CD14-positive monocyte (primary cell): ENCODE data around the gene PLEKHA8. TPM values are rescaled to one million over a fixed set of nuclear protein-coding genes. Genes with fewer than 3 reads are reported as not detected.
"Not testable (repeated sequence)": the region's sequence is repeated elsewhere in the genome, so short reads cannot be mapped to it uniquely, and the experiment has no call there.

ENCODE experiments used
- DNase-seq, 3 donors: peaks; one replicate each; pipeline ENCODE4 v3.0.0-alpha.2; 2011 to 2022
- H2AFZ ChIP-seq: 2 replicates; pipeline ENCODE4 v1.6.0; 2012; ENCODE audit warnings: mild to moderate bottlenecking, low read depth, low read length, inconsistent platforms; ENCODE audit not compliant: insufficient read depth, poor library complexity, severe bottlenecking
- H3K27ac ChIP-seq, 2 donors: 1 replicate in 1 of 2; 2 replicates in 1 of 2; pipeline ENCODE4 v1.5.1; 2012 to 2013; ENCODE audit warnings: low read length in 2 of 2, control low read depth in 1 of 2, inconsistent platforms in 1 of 2, low read depth in 1 of 2, mild to moderate bottlenecking in 1 of 2
- H3K27me3 ChIP-seq, 2 donors: one replicate each; pipeline versions ENCODE4 v1.6.0 to v1.6.1; 2011 to 2013; ENCODE audit warnings: low read length in 2 of 2; ENCODE audit not compliant: control insufficient read depth in 2 of 2, insufficient read depth in 2 of 2
- H3K36me3 ChIP-seq, 2 donors: replicated peaks in 1 of 2; 1 replicate in 1 of 2; 2 replicates in 1 of 2; pipeline versions ENCODE4 v1.5.1 to v1.6.1; 2012 to 2013; ENCODE audit warnings: low read length in 2 of 2, control low read depth in 1 of 2, inconsistent platforms in 1 of 2, mild to moderate bottlenecking in 1 of 2; ENCODE audit not compliant: insufficient read depth in 2 of 2, control insufficient read depth in 1 of 2
- H3K4me1 ChIP-seq, 2 donors: 1 replicate in 1 of 2; 2 replicates in 1 of 2; pipeline versions ENCODE4 v1.5.1 to v1.6.1; 2012 to 2013; ENCODE audit warnings: low read length in 2 of 2, control low read depth in 1 of 2, inconsistent platforms in 1 of 2, mild to moderate bottlenecking in 1 of 2, moderate library complexity in 1 of 2; ENCODE audit not compliant: insufficient read depth in 2 of 2, control insufficient read depth in 1 of 2
- H3K4me2 ChIP-seq: replicated peaks from 2 replicates; pipeline ENCODE3; 2012; ENCODE audit warnings: low read length, moderate library complexity, mild to moderate bottlenecking; ENCODE audit not compliant: poor library complexity, severe bottlenecking; ENCODE audit errors: extremely low read depth
- H3K4me3 ChIP-seq, 3 experiments: fragments of 200-600 bp in 1 of 3; sonication (generic) in 1 of 3; replicated peaks in 1 of 3; 1 replicate in 2 of 3; 2 replicates in 1 of 3; pipeline ENCODE4 v1.5.1; 2011 to 2013; ENCODE audit warnings: low read length in 3 of 3, mild to moderate bottlenecking in 3 of 3, control low read depth in 2 of 3, low read depth in 2 of 3, inconsistent platforms in 1 of 3, moderate library complexity in 1 of 3
- H3K79me2 ChIP-seq: 2 replicates; pipeline ENCODE4 v1.6.0; 2012; ENCODE audit warnings: mild to moderate bottlenecking, control low read depth, inconsistent platforms, low read length, moderate library complexity; ENCODE audit not compliant: insufficient read depth
- H3K9ac ChIP-seq: 2 replicates; pipeline ENCODE4 v1.6.0; 2017; ENCODE audit warnings: low read length, mild to moderate bottlenecking; ENCODE audit not compliant: insufficient read depth, poor library complexity, severe bottlenecking
- H3K9me3 ChIP-seq, 2 donors: replicated peaks in 1 of 2; 1 replicate in 1 of 2; 2 replicates in 1 of 2; pipeline versions ENCODE4 v1.5.1 to v1.6.1; 2012 to 2013; ENCODE audit warnings: low read length in 2 of 2, control low read depth in 1 of 2; ENCODE audit not compliant: control insufficient read depth in 1 of 2, insufficient read depth in 1 of 2
- H4K20me1 ChIP-seq: 2 replicates; pipeline ENCODE4 v1.6.0; 2012; ENCODE audit warnings: mild to moderate bottlenecking, low read length, control low read depth, moderate library complexity; ENCODE audit not compliant: insufficient read depth
- H3K27ac Mint-ChIP-seq, 7 donors: one replicate each; pipeline ENCODE4 v1.8.0; 2020; ENCODE audit warnings: mild to moderate bottlenecking in 7 of 7, mixed read lengths in 7 of 7, moderate library complexity in 6 of 7, inconsistent platforms in 2 of 7
- H3K27me3 Mint-ChIP-seq, 3 donors: one replicate each; pipeline ENCODE4 v1.8.0; 2021 to 2022; ENCODE audit warnings: low read depth in 3 of 3, mild to moderate bottlenecking in 3 of 3, mixed read lengths in 3 of 3, moderate library complexity in 3 of 3, inconsistent platforms in 1 of 3
- H3K36me3 Mint-ChIP-seq, 2 donors: one replicate each; pipeline ENCODE4 v1.8.0; 2020; ENCODE audit warnings: mixed read lengths in 2 of 2, inconsistent platforms in 1 of 2, mild to moderate bottlenecking in 1 of 2
- H3K4me1 Mint-ChIP-seq: one replicate; pipeline ENCODE4 v1.8.0; 2020; ENCODE audit warnings: mild to moderate bottlenecking, mixed read lengths
- H3K4me3 Mint-ChIP-seq, 2 donors: one replicate each; pipeline ENCODE4 v1.8.0; 2020; ENCODE audit warnings: mild to moderate bottlenecking in 2 of 2, mixed read lengths in 2 of 2, moderate library complexity in 1 of 2
- H3K9me3 Mint-ChIP-seq, 7 donors: one replicate each; pipeline ENCODE4 v1.8.0; 2020 to 2022; ENCODE audit warnings: mixed read lengths in 7 of 7, mild to moderate bottlenecking in 6 of 7, moderate library complexity in 6 of 7, inconsistent platforms in 2 of 7
- WGBS: methylation state at CpG from one replicate; pipeline ENCODE4 v1.1.5; 2013; ENCODE audit warnings: missing lambda C conversion rate; ENCODE audit not compliant: insufficient coverage; 5-methylcytosine and 5-hydroxymethylcytosine counted together
- intact Hi-C, 2 donors: fragments of 100-400 bp; cut with micrococcal nuclease; formaldehyde crosslinking; loops; one replicate each; pipeline versions ENCODE4 v1.15.0 to v1.15.1; 2023
- polyA plus RNA-seq, 3 donors: library from polyadenylated mRNA; depleted of rRNA in 1 of 3; unstranded in 2 of 3; stranded (reverse) in 1 of 3; fragments of 300-500 nt in 2 of 3; fragments of >200 nt in 1 of 3; fragmentation: Illumina TruSeq in 2 of 3; gene quantifications; 1 replicate in 2 of 3; 2 replicates in 1 of 3; pipeline ENCODE4 v1.2.3, GENCODE V29; 2012 to 2021
- TF ChIP-seq, protein P1 (sequence below): fragments of 200-600 bp; IDR thresholded peaks from one replicate; pipeline ENCODE4 v1.8.0; 2022; ENCODE audit warnings: antibody characterized with exemption, mild to moderate bottlenecking

PLEKHA8 gene
- polyA plus RNA-seq, 3 donors: 2.4 to 2.7 (median 2.6) TPM

DNA sequence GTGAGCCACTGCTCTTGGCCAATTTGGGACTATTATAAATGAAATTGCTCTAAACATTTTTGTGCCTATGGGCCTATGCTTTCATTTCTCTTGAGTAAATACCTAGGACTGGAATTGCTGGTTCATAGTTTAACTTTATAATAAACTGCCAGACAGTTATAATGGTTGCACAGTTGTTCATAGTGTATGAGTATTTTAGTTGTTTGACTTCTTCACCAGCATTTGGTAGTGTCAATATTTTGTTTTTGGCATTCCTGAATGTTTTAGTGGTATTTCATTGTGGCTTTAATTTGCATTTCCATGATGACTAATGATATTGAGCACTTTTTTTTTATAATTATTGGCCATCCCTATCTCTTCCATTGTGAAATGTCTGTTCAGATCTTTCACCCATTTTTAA lies 29.5 kb downstream of the PLEKHA8 start:
- no peak overlapping the region for H3K4me3 Mint-ChIP-seq
- no peak overlapping the region for H3K27ac ChIP-seq
- H3K27me3 ChIP-seq: no peaks in the 10 kb centered on the region
- peaks cover 13 to 33% of the 10 kb centered on the region in 2 donors for H3K36me3 ChIP-seq
- H3K9ac ChIP-seq: no peak overlapping the region
- H3K9me3 ChIP-seq: no peaks in the 10 kb centered on the region
- no peak overlapping the region for H2AFZ ChIP-seq
- H3K36me3 Mint-ChIP-seq: peaks cover 20 to 33% of the 10 kb centered on the region in 2 donors
- H3K27me3 Mint-ChIP-seq: no peaks in the 10 kb centered on the region
- no peak overlapping the region for H3K4me2 ChIP-seq
- no peak overlapping the region for H3K4me3 ChIP-seq
- H3K4me1 ChIP-seq: no peaks in the 10 kb centered on the region
- no peaks in the 10 kb centered on the region for H4K20me1 ChIP-seq
- no peak overlapping the region for H3K27ac Mint-ChIP-seq
- peaks cover 4% of the 10 kb centered on the region for H3K4me1 Mint-ChIP-seq
- no peaks in the 10 kb centered on the region for H3K79me2 ChIP-seq
- TF ChIP-seq, protein P1, sequence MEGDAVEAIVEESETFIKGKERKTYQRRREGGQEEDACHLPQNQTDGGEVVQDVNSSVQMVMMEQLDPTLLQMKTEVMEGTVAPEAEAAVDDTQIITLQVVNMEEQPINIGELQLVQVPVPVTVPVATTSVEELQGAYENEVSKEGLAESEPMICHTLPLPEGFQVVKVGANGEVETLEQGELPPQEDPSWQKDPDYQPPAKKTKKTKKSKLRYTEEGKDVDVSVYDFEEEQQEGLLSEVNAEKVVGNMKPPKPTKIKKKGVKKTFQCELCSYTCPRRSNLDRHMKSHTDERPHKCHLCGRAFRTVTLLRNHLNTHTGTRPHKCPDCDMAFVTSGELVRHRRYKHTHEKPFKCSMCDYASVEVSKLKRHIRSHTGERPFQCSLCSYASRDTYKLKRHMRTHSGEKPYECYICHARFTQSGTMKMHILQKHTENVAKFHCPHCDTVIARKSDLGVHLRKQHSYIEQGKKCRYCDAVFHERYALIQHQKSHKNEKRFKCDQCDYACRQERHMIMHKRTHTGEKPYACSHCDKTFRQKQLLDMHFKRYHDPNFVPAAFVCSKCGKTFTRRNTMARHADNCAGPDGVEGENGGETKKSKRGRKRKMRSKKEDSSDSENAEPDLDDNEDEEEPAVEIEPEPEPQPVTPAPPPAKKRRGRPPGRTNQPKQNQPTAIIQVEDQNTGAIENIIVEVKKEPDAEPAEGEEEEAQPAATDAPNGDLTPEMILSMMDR: no peak
- peaks cover 0 to 4% (median 0%) of the 10 kb centered on the region in 7 donors for H3K9me3 Mint-ChIP-seq
- intact Hi-C loops: no loop called here
- DNase-seq: no peak

DNA sequence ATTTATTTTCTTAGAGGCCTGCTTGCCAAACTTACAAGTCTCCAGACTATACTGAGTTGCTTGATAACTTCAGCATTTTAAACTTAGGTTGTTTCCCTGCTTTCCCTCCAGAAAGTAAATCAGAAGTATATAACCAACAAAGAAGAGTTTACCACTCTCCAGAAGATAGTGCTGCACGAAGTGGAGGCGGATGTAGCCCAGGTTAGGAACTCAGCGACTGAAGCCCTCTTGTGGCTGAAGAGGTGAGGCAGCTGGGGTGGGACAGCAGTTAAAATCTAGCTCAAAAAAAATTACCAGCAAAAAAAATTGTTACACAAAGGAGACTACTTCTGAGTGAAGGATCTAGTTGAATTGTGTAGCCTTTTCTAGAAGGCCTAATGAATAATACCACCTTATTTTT lies 33.6 kb downstream of the PLEKHA8 start:
- H3K36me3 ChIP-seq: peaks cover 0 to 16% of the 10 kb centered on the region in 2 donors
- intact Hi-C loops: loop anchor here in 1 of 2 donors (10.0 kb wide), 2 partner anchors 117 to 177 kb away; no protein-coding TSS in a partner anchor
- H3K9ac ChIP-seq, H2AFZ ChIP-seq, H3K79me2 ChIP-seq, DNase-seq, H3K9me3 Mint-ChIP-seq, H3K4me3 ChIP-seq, H3K27ac ChIP-seq, H3K27me3 ChIP-seq, H3K9me3 ChIP-seq, H3K4me1 ChIP-seq, H3K4me2 ChIP-seq, H3K4me3 Mint-ChIP-seq, H3K4me1 Mint-ChIP-seq, H4K20me1 ChIP-seq, H3K27me3 Mint-ChIP-seq: not testable (repeated sequence)
- H3K36me3 Mint-ChIP-seq: peaks cover 20 to 31% of the 10 kb centered on the region in 2 donors
- WGBS: no CpG with 5 or more reads among the region's 3 CpGs
- TF ChIP-seq, protein P1: peak; percentile 24
- H3K27ac Mint-ChIP-seq: peak overlapping the region in 2 of 7 donors; percentile 8 to 41
